ENCODE results near the gene BICC1. TPM values are rescaled to one million over a fixed set of nuclear protein-coding genes. Genes with fewer than 3 reads are reported as not detected.

The BICC1 gene
- total RNA-seq, 1 donor from 2014 or later, result 1.1 TPM

GRCh38 chr10:58481569-58482109, 31.0 kb upstream of the BICC1 start:
- no peak for TF ChIP-seq CTCF (IDR thresholded peaks at IDR 0.05; ENCODE audit: unreplicated experiment)
- Mint-ChIP-seq H3K4me3 (ENCODE audit: unreplicated experiment) (no peak overlapping the region), H3K27ac (ENCODE audit: unreplicated experiment) (no peak overlapping the region), H3K27me3 (ENCODE audit: unreplicated experiment) (no peaks in the 10 kb centered on the region), H3K4me1 (ENCODE audit: unreplicated experiment) (peaks cover 3% of the 10 kb centered on the region), H3K9me3 (ENCODE audit: unreplicated experiment) (no peaks in the 10 kb centered on the region), H3K36me3 (ENCODE audit: low read depth, unreplicated experiment) (no peaks in the 10 kb centered on the region)
- no peak for DNase-seq (ENCODE audit: low spot score)

- H3K27ac Mint-ChIP-seq (ENCODE audit: unreplicated experiment), result no peak overlapping the region
- no peak overlapping the region for H3K4me3 Mint-ChIP-seq (ENCODE audit: unreplicated experiment)
- no peaks in the 10 kb centered on the region for H3K36me3 Mint-ChIP-seq (ENCODE audit: low read depth, unreplicated experiment)
- no peaks in the 10 kb centered on the region for H3K27me3 Mint-ChIP-seq (ENCODE audit: unreplicated experiment)
- DNase-seq (ENCODE audit: low spot score), result no peak
- TF ChIP-seq CTCF (IDR thresholded peaks at IDR 0.05; ENCODE audit: unreplicated experiment), result no peak
- no peaks in the 10 kb centered on the region for H3K9me3 Mint-ChIP-seq (ENCODE audit: unreplicated experiment)
- peaks cover under 1% of the 10 kb centered on the region for H3K4me1 Mint-ChIP-seq (ENCODE audit: unreplicated experiment)
Observed at GRCh38 chr10:58486821-58487220, 25.9 kb upstream of the BICC1 start.

- TF ChIP-seq CTCF (IDR thresholded peaks at IDR 0.05; ENCODE audit: unreplicated experiment), result no peak
- H3K36me3 Mint-ChIP-seq (ENCODE audit: low read depth, unreplicated experiment), result no peaks in the 10 kb centered on the region
- H3K27ac Mint-ChIP-seq (ENCODE audit: unreplicated experiment), result no peak overlapping the region
- DNase-seq (ENCODE audit: low spot score), result no peak
- no peaks in the 10 kb centered on the region for H3K9me3 Mint-ChIP-seq (ENCODE audit: unreplicated experiment)
- no peaks in the 10 kb centered on the region for H3K27me3 Mint-ChIP-seq (ENCODE audit: unreplicated experiment)
- no peak overlapping the region for H3K4me3 Mint-ChIP-seq (ENCODE audit: unreplicated experiment)
- H3K4me1 Mint-ChIP-seq (ENCODE audit: unreplicated experiment), result peaks cover 4% of the 10 kb centered on the region
Observed at GRCh38 chr10:58488921-58489320, 23.8 kb upstream of the BICC1 start.

GRCh38 chr10:58502956-58503355, 9.7 kb upstream of the BICC1 start:
- no peak for DNase-seq (ENCODE audit: low spot score)
- H3K9me3 Mint-ChIP-seq (ENCODE audit: unreplicated experiment), result no peaks in the 10 kb centered on the region
- H3K27ac Mint-ChIP-seq (ENCODE audit: unreplicated experiment), result no peak overlapping the region
- H3K4me3 Mint-ChIP-seq (ENCODE audit: unreplicated experiment), result no peak overlapping the region
- TF ChIP-seq CTCF (IDR thresholded peaks at IDR 0.05; ENCODE audit: unreplicated experiment), result no peak
- no peaks in the 10 kb centered on the region for H3K36me3 Mint-ChIP-seq (ENCODE audit: low read depth, unreplicated experiment)
- no peaks in the 10 kb centered on the region for H3K4me1 Mint-ChIP-seq (ENCODE audit: unreplicated experiment)
- no peaks in the 10 kb centered on the region for H3K27me3 Mint-ChIP-seq (ENCODE audit: unreplicated experiment)

- no peak overlapping the region for H3K27ac Mint-ChIP-seq (ENCODE audit: unreplicated experiment)
- H3K36me3 Mint-ChIP-seq (ENCODE audit: low read depth, unreplicated experiment), result peaks cover 5% of the 10 kb centered on the region
- H3K4me1 Mint-ChIP-seq (ENCODE audit: unreplicated experiment), result peaks cover 5% of the 10 kb centered on the region
- no peak for TF ChIP-seq CTCF (IDR thresholded peaks at IDR 0.05; ENCODE audit: unreplicated experiment)
- no peak for DNase-seq (ENCODE audit: low spot score)
- peaks cover 3% of the 10 kb centered on the region for H3K27me3 Mint-ChIP-seq (ENCODE audit: unreplicated experiment)
- H3K4me3 Mint-ChIP-seq (ENCODE audit: unreplicated experiment), result no peak overlapping the region
- no peaks in the 10 kb centered on the region for H3K9me3 Mint-ChIP-seq (ENCODE audit: unreplicated experiment)
Observed at GRCh38 chr10:58508316-58508715, 4.4 kb upstream of the BICC1 start.
